GM12878 (cell line): Measurements from ENCODE around the gene PPIA. TPM values are rescaled to one million over a fixed set of nuclear protein-coding genes. Genes with fewer than 3 reads are reported as not detected.

Experiments
- ATF3 ChIP-seq: IDR thresholded peaks from 2 replicates; pipeline ENCODE4 v1.6.1; 2011; ENCODE audit warnings: low read depth, mild to moderate bottlenecking, low read length, moderate library complexity, borderline replicate concordance; ENCODE audit errors: extremely low read depth
- CUX1 ChIP-seq: IDR thresholded peaks from 2 replicates; pipeline ENCODE4 v1.6.1; 2012; ENCODE audit warnings: improper control_type of control experiment, low read depth, low read length; ENCODE audit not compliant: insufficient replicate concordance
- E2F8 ChIP-seq: fragments of 450-650 bp; IDR thresholded peaks from 2 replicates; pipeline ENCODE4 v1.6.1; 2018; ENCODE audit warnings: mild to moderate bottlenecking, low read depth, moderate library complexity; ENCODE audit not compliant: partially characterized antibody
- EED ChIP-seq: sonication (generic); IDR thresholded peaks from 2 replicates; pipeline ENCODE4 v1.6.1; 2016; ENCODE audit warnings: antibody characterized with exemption, low read depth
- NFYA ChIP-seq: IDR thresholded peaks from 2 replicates; pipeline ENCODE4 v1.6.1; 2011; ENCODE audit warnings: low read depth, mild to moderate bottlenecking, low read length, improper control_type of control experiment, borderline replicate concordance
- PRDM15 ChIP-seq: fragments of 450-650 bp; formaldehyde crosslinking; IDR thresholded peaks from 2 replicates; pipeline ENCODE4 v1.4.0; 2020; ENCODE audit warnings: mild to moderate bottlenecking, moderate library complexity
- TARDBP ChIP-seq: IDR thresholded peaks from 2 replicates; pipeline ENCODE4 v1.6.1; 2016; ENCODE audit warnings: borderline replicate concordance
- ZNF622 ChIP-seq: fragments of 450-650 bp; IDR thresholded peaks from 2 replicates; pipeline ENCODE4 v1.6.1; 2017; ENCODE audit warnings: mild to moderate bottlenecking, inconsistent platforms
- polyA plus RNA-seq, 11 experiments: library from polyadenylated mRNA; depleted of rRNA in 4 of 11; unstranded in 6 of 11; stranded (reverse) in 5 of 11; fragments of >200 nt; fragmentation: Nextera tagmentation in 4 of 11; fragmentation: Illumina TruSeq in 1 of 11; extraction: Ambion mirVana in 4 of 11; extraction: Trizol in 1 of 11; gene quantifications; 1 replicate in 1 of 11; 2 replicates in 10 of 11; pipeline versions ENCODE4 v1.2.1 to v1.2.3, GENCODE V29; 2011 to 2016; ENCODE audit warnings: inconsistent platforms in 2 of 11, missing spikeins in 2 of 11, low read depth in 1 of 11
- total RNA-seq, 4 experiments: library from RNA; depleted of rRNA in 3 of 4; stranded (reverse); fragments of >200 nt in 3 of 4; fragmentation: Illumina TruSeq in 1 of 4; extraction: Trizol in 1 of 4; gene quantifications; 2 replicates each; pipeline versions ENCODE4 v1.2.1 to v1.2.3, GENCODE V29; 2013 to 2021

Gene PPIA
- total and polyA plus RNA-seq, 10 of the 15 experiments (the other 5 are each of a cell fraction or from before 2014, with no cell fraction given), result 2,712 to 7,982 (median 5,027) TPM

GRCh38 chr7:44847509-44847919, 51.0 kb downstream of the PPIA start (continued):
- TF ChIP-seq CUX1 (no peak), NFYA (no peak), ZNF622 (no peak), TARDBP (no peak; the same call in none of the 2 replicates), EED (peak; percentile 67; the same call in 1 of the 2 replicates), PRDM15 (CRISPR knock-in tag) (no peak), E2F8 (no peak), ATF3 (no peak)
